ENCODE results near the gene SNX3.
"Not testable (repeated sequence)": the region's sequence is repeated elsewhere in the genome, so short reads cannot be mapped to it uniquely, and the experiment has no call there.

DNA sequence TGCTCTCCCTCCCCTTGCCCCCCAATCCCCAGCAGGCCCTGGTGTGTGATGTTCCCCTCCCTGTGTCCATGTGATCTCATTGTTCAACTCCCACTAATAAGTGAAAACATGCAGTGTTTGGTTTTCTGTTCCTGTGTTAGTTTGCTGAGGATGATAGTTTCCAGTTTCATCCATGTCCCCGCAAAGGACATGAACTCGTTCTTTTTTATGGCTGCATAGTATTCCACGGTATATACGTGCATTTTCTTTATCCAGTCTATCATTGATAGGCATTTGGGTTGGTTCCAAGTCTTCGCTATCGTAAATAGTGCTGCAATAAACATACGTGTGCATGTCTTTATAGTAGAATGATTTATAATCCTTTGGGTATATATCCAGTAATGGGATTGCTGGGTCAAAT, 15.7 kb downstream of the SNX3 start:
- TF ChIP-seq, protein P1, sequence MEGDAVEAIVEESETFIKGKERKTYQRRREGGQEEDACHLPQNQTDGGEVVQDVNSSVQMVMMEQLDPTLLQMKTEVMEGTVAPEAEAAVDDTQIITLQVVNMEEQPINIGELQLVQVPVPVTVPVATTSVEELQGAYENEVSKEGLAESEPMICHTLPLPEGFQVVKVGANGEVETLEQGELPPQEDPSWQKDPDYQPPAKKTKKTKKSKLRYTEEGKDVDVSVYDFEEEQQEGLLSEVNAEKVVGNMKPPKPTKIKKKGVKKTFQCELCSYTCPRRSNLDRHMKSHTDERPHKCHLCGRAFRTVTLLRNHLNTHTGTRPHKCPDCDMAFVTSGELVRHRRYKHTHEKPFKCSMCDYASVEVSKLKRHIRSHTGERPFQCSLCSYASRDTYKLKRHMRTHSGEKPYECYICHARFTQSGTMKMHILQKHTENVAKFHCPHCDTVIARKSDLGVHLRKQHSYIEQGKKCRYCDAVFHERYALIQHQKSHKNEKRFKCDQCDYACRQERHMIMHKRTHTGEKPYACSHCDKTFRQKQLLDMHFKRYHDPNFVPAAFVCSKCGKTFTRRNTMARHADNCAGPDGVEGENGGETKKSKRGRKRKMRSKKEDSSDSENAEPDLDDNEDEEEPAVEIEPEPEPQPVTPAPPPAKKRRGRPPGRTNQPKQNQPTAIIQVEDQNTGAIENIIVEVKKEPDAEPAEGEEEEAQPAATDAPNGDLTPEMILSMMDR (IDR thresholded peaks at IDR 0.05), result not testable (repeated sequence)
- TF ChIP-seq POLR2A (IDR thresholded peaks at IDR 0.05), result not testable (repeated sequence)

Measured in esophagus squamous epithelium (tissue), 4 donors.